Transverse colon (tissue), 4 donors: ENCODE results near the gene CCDC188.

Experiments
- CTCF ChIP-seq, 5 experiments: fragments of 200-600 bp in 3 of 5; fragments of 450-650 bp in 2 of 5; sonication (generic) in 3 of 5; IDR thresholded peaks; 1 replicate in 2 of 5; 2 replicates in 3 of 5; pipeline ENCODE4 v1.5.1; 2016 to 2017; ENCODE audit warnings: antibody characterized with exemption in 5 of 5, inconsistent platforms in 3 of 5, mild to moderate bottlenecking in 2 of 5, moderate library complexity in 1 of 5
- EP300 ChIP-seq: sonication (generic); formaldehyde crosslinking; IDR thresholded peaks from one replicate; pipeline ENCODE4 v1.6.1; 2017; ENCODE audit warnings: antibody characterized with exemption, low read depth
- POLR2A ChIP-seq: fragments of 450-650 bp; IDR thresholded peaks from one replicate; pipeline ENCODE4 v1.6.1; 2016; ENCODE audit warnings: antibody characterized with exemption, mild to moderate bottlenecking, moderate library complexity
- POLR2AphosphoS5 ChIP-seq, 3 donors: sonication (generic); formaldehyde crosslinking; IDR thresholded peaks; one replicate each; pipeline ENCODE4 v1.6.1; 2016; ENCODE audit warnings: antibody characterized with exemption in 3 of 3

GRCh38 chr22:20194681-20195593, 44.1 kb upstream of the CCDC188 start:
- TF ChIP-seq POLR2A (no peak), CTCF (IDR thresholded peaks at IDR 0.05) (no peak), POLR2AphosphoS5 (IDR thresholded peaks at IDR 0.05) (no peak), EP300 (no peak)
